GM23248 (cell line): ENCODE results near the gene TEX26. TPM values are rescaled to one million over a fixed set of nuclear protein-coding genes. Genes with fewer than 3 reads are reported as not detected.

Experiments
- DNase-seq: peaks from one replicate; pipeline ENCODE4 v3.0.0-alpha.2; 2015
- H2AFZ ChIP-seq: fragments of 200-600 bp; sonication (generic); 2 replicates; pipeline ENCODE4 v1.6.1; 2016; ENCODE audit warnings: antibody characterized with exemption
- H3F3A ChIP-seq: fragments of 200-600 bp; sonication (generic); 2 replicates; pipeline ENCODE4 v1.6.1; 2016; ENCODE audit warnings: mild to moderate bottlenecking, antibody characterized with exemption, mixed run types; ENCODE audit not compliant: insufficient read depth
- H3K27ac ChIP-seq: fragments of 200-600 bp; sonication (generic); 2 replicates; pipeline ENCODE4 v1.5.1; 2016; ENCODE audit warnings: mild to moderate bottlenecking
- H3K27me3 ChIP-seq: fragments of 200-600 bp; sonication (generic); replicated peaks from 2 replicates; pipeline ENCODE4 v1.6.1; 2016; ENCODE audit warnings: mild to moderate bottlenecking; ENCODE audit not compliant: insufficient read depth
- H3K36me3 ChIP-seq: fragments of 200-600 bp; sonication (generic); 2 replicates; pipeline ENCODE4 v1.6.1; 2016; ENCODE audit warnings: low read depth, mild to moderate bottlenecking
- H3K4me1 ChIP-seq: fragments of 200-600 bp; sonication (generic); 2 replicates; pipeline ENCODE4 v1.6.1; 2016; ENCODE audit warnings: mild to moderate bottlenecking; ENCODE audit not compliant: insufficient read depth
- H3K4me2 ChIP-seq: fragments of 200-600 bp; sonication (generic); one replicate; pipeline ENCODE4 v1.6.1; 2016; ENCODE audit warnings: mild to moderate bottlenecking; ENCODE audit not compliant: unreplicated experiment
- H3K4me3 ChIP-seq: fragments of 200-600 bp; sonication (generic); 2 replicates; pipeline ENCODE4 v1.5.1; 2016; ENCODE audit warnings: mild to moderate bottlenecking
- H3K79me2 ChIP-seq: fragments of 200-600 bp; sonication (generic); 2 replicates; pipeline ENCODE4 v1.6.1; 2016; ENCODE audit warnings: mild to moderate bottlenecking; ENCODE audit not compliant: insufficient read depth
- H3K9ac ChIP-seq: fragments of 200-600 bp; sonication (generic); 2 replicates; pipeline ENCODE4 v1.6.1; 2016; ENCODE audit warnings: mild to moderate bottlenecking
- H3K9me2 ChIP-seq: fragments of 200-600 bp; sonication (generic); 2 replicates; pipeline ENCODE4 v1.6.1; 2016; ENCODE audit warnings: mixed run types, mild to moderate bottlenecking, moderate library complexity; ENCODE audit not compliant: insufficient read depth
- H3K9me3 ChIP-seq: fragments of 200-600 bp; sonication (generic); one replicate; pipeline ENCODE4 v1.6.1; 2017; ENCODE audit warnings: low read depth
- H4K20me1 ChIP-seq: fragments of 200-600 bp; sonication (generic); 2 replicates; pipeline ENCODE4 v1.6.0; 2016; ENCODE audit not compliant: insufficient read depth
- EZH2 ChIP-seq: fragments of 200-600 bp; sonication (generic); IDR thresholded peaks from 2 replicates; pipeline ENCODE4 v1.6.1; 2018; ENCODE audit warnings: antibody characterized with exemption, mild to moderate bottlenecking; ENCODE audit not compliant: insufficient read depth, poor library complexity, severe bottlenecking
- EZH2phosphoT487 ChIP-seq: fragments of 200-600 bp; sonication (generic); IDR thresholded peaks from 2 replicates; pipeline ENCODE4 v1.6.1; 2018; ENCODE audit warnings: antibody characterized with exemption, moderate library complexity, mild to moderate bottlenecking, low read depth; ENCODE audit not compliant: insufficient read depth
- WGBS, 2 experiments: methylation state at CpG; one replicate each; pipeline ENCODE4 v1.1.6; 2015 to 2017; ENCODE audit warnings: low lambda C conversion rate in 2 of 2, low coverage in 1 of 2; ENCODE audit errors: missing lambda C conversion rate in 2 of 2; 5-methylcytosine and 5-hydroxymethylcytosine counted together
- in situ Hi-C: fragments of 300-500 bp; cut with MboI; formaldehyde crosslinking; loops from 2 replicates; pipeline ENCODE4 v1.15.0; 2020
- polyA plus RNA-seq: library from polyadenylated mRNA; unstranded; fragments of >200 nt; fragmentation: Nextera tagmentation; extraction: Ambion mirVana; gene quantifications from 2 replicates; pipeline ENCODE4 v1.2.1, GENCODE V29; 2016
- total RNA-seq: library from RNA; depleted of rRNA; stranded (reverse); fragments of >200 nt; shearing (Covaris generic); gene quantifications from 2 replicates; pipeline ENCODE4 v1.2.3, GENCODE V29; 2014

TEX26 gene
- total and polyA plus RNA-seq, 2 experiments from 2014 or later = 0.22 TPM; not detected in 1

GRCh38 chr13:30928978-30929377, 3.5 kb upstream of the TEX26 start:
- H3K9me2 ChIP-seq = no peaks in the 10 kb centered on the region
- no peak overlapping the region for H3K4me2 ChIP-seq
- no peak overlapping the region for H2AFZ ChIP-seq
- H3K79me2 ChIP-seq = no peaks in the 10 kb centered on the region
- no peak for TF ChIP-seq EZH2
- TF ChIP-seq EZH2phosphoT487 = no peak
- peaks cover 71% of the 10 kb centered on the region for H3F3A ChIP-seq
- H3K36me3 ChIP-seq = peaks cover 23% of the 10 kb centered on the region
- H3K4me1 ChIP-seq = peaks cover 8% of the 10 kb centered on the region; the same call in 1 of the 2 replicates
- no peak overlapping the region for H3K9ac ChIP-seq
- H3K27me3 ChIP-seq = peaks cover 6% of the 10 kb centered on the region; the same call in 1 of the 2 replicates
- H3K27ac ChIP-seq = no peak overlapping the region
- no peak overlapping the region for H3K4me3 ChIP-seq
- H4K20me1 ChIP-seq = no peaks in the 10 kb centered on the region
- H3K9me3 ChIP-seq = no peaks in the 10 kb centered on the region
- in situ Hi-C loops = no loop called here
- no peak for DNase-seq
- 54 to 59% methylated on average over 5 of the region's 5 CpGs for WGBS, 2 experiments

- Histone ChIP-seq H3K4me3 (no peak overlapping the region), H3K4me1 (no peaks in the 10 kb centered on the region), H3K79me2 (no peaks in the 10 kb centered on the region), H3K27ac (no peak overlapping the region), H2AFZ (no peak overlapping the region), H3K9me2 (no peaks in the 10 kb centered on the region), H3K9me3 (no peaks in the 10 kb centered on the region), H3K36me3 (no peaks in the 10 kb centered on the region), H3F3A (peaks cover 29% of the 10 kb centered on the region; the same call in 1 of the 2 replicates), H4K20me1 (no peaks in the 10 kb centered on the region), H3K4me2 (no peak overlapping the region), H3K9ac (no peak overlapping the region), H3K27me3 (peaks cover 6% of the 10 kb centered on the region; the same call in 1 of the 2 replicates)
- WGBS, 2 experiments = 83 to 85% methylated on average over 3 of the region's 3 CpGs
- TF ChIP-seq EZH2phosphoT487 (no peak), EZH2 (no peak)
- in situ Hi-C loops = no loop called here
- DNase-seq = no peak
These were observed 856 bp downstream of the TEX26 start for GRCh38 chr13:30933354-30933670.

- Histone ChIP-seq H3K4me3 (no peak overlapping the region), H3K4me2 (no peak overlapping the region), H4K20me1 (no peaks in the 10 kb centered on the region), H3K9me2 (no peaks in the 10 kb centered on the region), H3K4me1 (no peaks in the 10 kb centered on the region), H3K9me3 (no peaks in the 10 kb centered on the region), H2AFZ (no peak overlapping the region), H3K27ac (no peak overlapping the region), H3K36me3 (no peaks in the 10 kb centered on the region), H3F3A (peaks cover 19% of the 10 kb centered on the region; the same call in 1 of the 2 replicates), H3K27me3 (peaks cover 6% of the 10 kb centered on the region; the same call in 1 of the 2 replicates), H3K79me2 (no peaks in the 10 kb centered on the region), H3K9ac (no peak overlapping the region)
- 69 to 72% methylated on average over 6 of the region's 6 CpGs for WGBS, 2 experiments
- TF ChIP-seq EZH2 (no peak), EZH2phosphoT487 (no peak)
- no peak for DNase-seq
- in situ Hi-C loops = no loop called here
These were observed 1.9 kb downstream of the TEX26 start for GRCh38 chr13:30934381-30934780.

GRCh38 chr13:30934803-30935202, 2.3 kb downstream of the TEX26 start:
- in situ Hi-C loops = no loop called here

GRCh38 chr13:30936971-30937370, 4.5 kb downstream of the TEX26 start:
- H3K4me1 ChIP-seq = no peaks in the 10 kb centered on the region
- H3K27ac ChIP-seq = no peak overlapping the region
- 55 to 57% methylated on average over 4 of the region's 4 CpGs for WGBS, 2 experiments
- H4K20me1 ChIP-seq = no peaks in the 10 kb centered on the region
- H3K79me2 ChIP-seq = no peaks in the 10 kb centered on the region
- H3K27me3 ChIP-seq = peaks cover 6% of the 10 kb centered on the region; the same call in 1 of the 2 replicates
- H3K4me2 ChIP-seq = no peak overlapping the region
- H3K4me3 ChIP-seq = no peak overlapping the region
- H3K36me3 ChIP-seq = no peaks in the 10 kb centered on the region
- no peak overlapping the region for H2AFZ ChIP-seq
- H3F3A ChIP-seq = no peaks in the 10 kb centered on the region
- no peaks in the 10 kb centered on the region for H3K9me3 ChIP-seq
- TF ChIP-seq EZH2 (no peak), EZH2phosphoT487 (no peak)
- in situ Hi-C loops = no loop called here
- no peak for DNase-seq
- no peaks in the 10 kb centered on the region for H3K9me2 ChIP-seq
- no peak overlapping the region for H3K9ac ChIP-seq

More at GRCh38 chr13:30934803-30935202, 2.3 kb downstream of the TEX26 start:
- no peak overlapping the region for H2AFZ ChIP-seq
- no peak overlapping the region for H3K27ac ChIP-seq
- H3K36me3 ChIP-seq = no peaks in the 10 kb centered on the region
- H3K27me3 ChIP-seq = peaks cover 6% of the 10 kb centered on the region; the same call in 1 of the 2 replicates
- no peaks in the 10 kb centered on the region for H3K4me1 ChIP-seq
- H3K9me3 ChIP-seq = no peaks in the 10 kb centered on the region
- no peak for DNase-seq
- H3K9me2 ChIP-seq = no peaks in the 10 kb centered on the region
- peaks cover 14% of the 10 kb centered on the region; the same call in 1 of the 2 replicates for H3F3A ChIP-seq
- no peak overlapping the region for H3K4me2 ChIP-seq
- H4K20me1 ChIP-seq = no peaks in the 10 kb centered on the region
- 75 to 81% methylated on average over 3 of the region's 3 CpGs for WGBS, 2 experiments
- H3K79me2 ChIP-seq = no peaks in the 10 kb centered on the region
- H3K9ac ChIP-seq = no peak overlapping the region
- no peak overlapping the region for H3K4me3 ChIP-seq
- no peak for TF ChIP-seq EZH2
- no peak for TF ChIP-seq EZH2phosphoT487
